HEK293T (cell line): ENCODE measurements around the gene PBOV1.

Experiments
- ARNT ChIP-seq: fragments of 450-650 bp; IDR thresholded peaks from 2 replicates; pipeline ENCODE4 v1.6.1; 2017; ENCODE audit warnings: mild to moderate bottlenecking
- BHLHE40 ChIP-seq: fragments of 450-650 bp; IDR thresholded peaks from 2 replicates; pipeline ENCODE4 v1.6.1; 2016; ENCODE audit warnings: mild to moderate bottlenecking, moderate library complexity, borderline replicate concordance
- ELF4 ChIP-seq: fragments of 450-650 bp; IDR thresholded peaks from 2 replicates; pipeline ENCODE4 v1.6.1; 2017; ENCODE audit warnings: antibody characterized with exemption
- FOXA1 ChIP-seq: fragments of 450-650 bp; IDR thresholded peaks from 2 replicates; pipeline ENCODE4 v1.6.1; 2016; ENCODE audit warnings: mild to moderate bottlenecking
- FOXK2 ChIP-seq: fragments of 450-650 bp; IDR thresholded peaks from 2 replicates; pipeline ENCODE4 v1.6.1; 2016; ENCODE audit warnings: mild to moderate bottlenecking
- FOXM1 ChIP-seq: fragments of 450-650 bp; IDR thresholded peaks from 2 replicates; pipeline ENCODE4 v1.6.1; 2017; ENCODE audit warnings: mild to moderate bottlenecking, borderline replicate concordance
- HDGF ChIP-seq: fragments of 450-650 bp; IDR thresholded peaks from 2 replicates; pipeline ENCODE4 v1.6.1; 2017; ENCODE audit warnings: antibody characterized with exemption, borderline replicate concordance
- NFRKB ChIP-seq: fragments of 450-650 bp; IDR thresholded peaks from 2 replicates; pipeline ENCODE4 v1.6.1; 2016; ENCODE audit warnings: mild to moderate bottlenecking, moderate library complexity
- SP1 ChIP-seq: fragments of 450-650 bp; IDR thresholded peaks from 2 replicates; pipeline ENCODE4 v1.6.1; 2017
- SUZ12 ChIP-seq: fragments of 450-650 bp; IDR thresholded peaks from 2 replicates; pipeline ENCODE4 v1.6.1; 2016; ENCODE audit warnings: mild to moderate bottlenecking
- TARDBP ChIP-seq: fragments of 450-650 bp; IDR thresholded peaks from 2 replicates; pipeline ENCODE4 v1.6.1; 2016
- ZNF384 ChIP-seq: fragments of 450-650 bp; IDR thresholded peaks from 2 replicates; pipeline ENCODE4 v1.6.1; 2016
- TF ChIP-seq, protein P1 (sequence below): fragments of 450-650 bp; IDR thresholded peaks from 2 replicates; pipeline ENCODE4 v1.6.1; 2016

DNA sequence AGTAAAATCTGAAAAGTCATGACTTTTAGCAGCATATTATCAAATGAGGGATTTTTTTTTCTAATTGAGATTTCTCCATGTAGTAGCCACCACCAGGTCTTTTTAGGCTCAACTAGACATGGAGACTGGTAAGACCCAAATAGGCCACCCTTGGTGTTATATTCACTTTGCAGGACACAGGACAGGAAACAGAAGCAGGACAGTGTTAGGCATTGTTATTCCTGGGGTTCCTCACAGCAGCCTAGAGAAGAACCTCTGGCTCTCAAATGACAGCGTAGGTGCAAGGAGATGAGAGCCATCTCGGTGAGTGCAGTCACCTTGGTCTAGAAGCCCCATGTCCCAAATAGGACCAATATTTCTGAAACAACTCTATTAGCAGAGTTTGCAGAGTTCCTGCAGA is 19.2 kb upstream of the PBOV1 start:
- no peak for TF ChIP-seq ZNF384
- TF ChIP-seq FOXA1, result no peak
- TF ChIP-seq BHLHE40, result no peak
- TF ChIP-seq ELF4, result no peak
- no peak for TF ChIP-seq FOXK2
- TF ChIP-seq NFRKB, result no peak
- TF ChIP-seq ARNT, result no peak
- no peak for TF ChIP-seq SP1
- TF ChIP-seq, protein P1, sequence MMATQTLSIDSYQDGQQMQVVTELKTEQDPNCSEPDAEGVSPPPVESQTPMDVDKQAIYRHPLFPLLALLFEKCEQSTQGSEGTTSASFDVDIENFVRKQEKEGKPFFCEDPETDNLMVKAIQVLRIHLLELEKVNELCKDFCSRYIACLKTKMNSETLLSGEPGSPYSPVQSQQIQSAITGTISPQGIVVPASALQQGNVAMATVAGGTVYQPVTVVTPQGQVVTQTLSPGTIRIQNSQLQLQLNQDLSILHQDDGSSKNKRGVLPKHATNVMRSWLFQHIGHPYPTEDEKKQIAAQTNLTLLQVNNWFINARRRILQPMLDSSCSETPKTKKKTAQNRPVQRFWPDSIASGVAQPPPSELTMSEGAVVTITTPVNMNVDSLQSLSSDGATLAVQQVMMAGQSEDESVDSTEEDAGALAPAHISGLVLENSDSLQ, result no peak
- TF ChIP-seq FOXM1, result no peak
- TF ChIP-seq SUZ12, result no peak
- TF ChIP-seq TARDBP, result no peak
- no peak for TF ChIP-seq HDGF
